A549 treated with CORT108297 at 1 μM for 4 hours (cell line): ENCODE data around the gene KBTBD3. TPM values are rescaled to one million over a fixed set of nuclear protein-coding genes. Genes with fewer than 3 reads are reported as not detected.

Source experiments
- total RNA-seq: library from RNA; stranded (reverse); fragments of 200-300 nt; extraction: Qiagen RNA extraction; gene quantifications from 5 replicates; pipeline ENCODE4 v1.2.3, GENCODE V29; 2022

Gene KBTBD3
- total RNA-seq, result 1.1 to 1.6 TPM (median 1.3 TPM) in 5 replicates

GRCh38 chr11:106076919-106077608 lies at the start of gene KBTBD3:
Gene KBTBD3 (minus strand): TSS chr11:106077347. CDS start chr11:106059097, 18,250 bp downstream.

GRCh38 chr11:106077609-106078455 lies 685 bp upstream of the KBTBD3 start, which contains the start of gene AASDHPPT:
Gene AASDHPPT (plus strand): TSS chr11:106077662. CDS start chr11:106077711, 49 bp downstream.

GRCh38 chr11:106021967-106022794 lies 55.0 kb downstream of the KBTBD3 start, which contains the start of gene MSANTD4:
Gene MSANTD4 (minus strand): TSS chr11:106022240. CDS start chr11:106010917, 11,323 bp downstream.

Other genes with a start within 250 kb of the KBTBD3 start
- 8.0 to 12.5 TPM (median 8.5 TPM) in 5 replicates for gene MSANTD4, start 55.1 kb downstream of the KBTBD3 start, total RNA-seq
- 30.5 to 36.2 TPM (median 32.7 TPM) in 5 replicates for gene AASDHPPT, start 315 bp upstream of the KBTBD3 start, total RNA-seq